ENCODE results near the gene ANKRD36.
"Not testable (repeated sequence)": the region's sequence is repeated elsewhere in the genome, so short reads cannot be mapped to it uniquely, and the experiment has no call there.

Gene ANKRD36

DNA sequence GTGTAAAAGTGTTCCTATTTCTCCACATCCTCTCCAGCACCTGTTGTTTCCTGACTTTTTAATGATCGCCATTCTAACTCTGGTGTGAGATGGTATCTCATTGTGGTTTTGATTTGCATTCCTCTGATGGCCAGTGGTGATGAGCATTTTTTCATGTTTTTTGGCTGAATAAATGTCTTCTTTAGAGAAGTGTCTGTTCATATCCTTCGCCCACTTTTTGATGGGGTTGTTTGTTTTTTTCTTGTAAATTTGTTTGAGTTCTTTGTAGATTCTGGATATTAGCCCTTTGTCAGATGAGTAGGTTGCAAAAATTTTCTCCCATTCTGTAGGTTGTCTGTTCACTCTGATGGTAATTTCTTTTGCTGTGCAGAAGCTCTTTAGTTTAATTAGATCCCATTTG is 16.1 kb downstream of the ANKRD36 start:
- FAIRE-seq = not testable (repeated sequence)

DNA sequence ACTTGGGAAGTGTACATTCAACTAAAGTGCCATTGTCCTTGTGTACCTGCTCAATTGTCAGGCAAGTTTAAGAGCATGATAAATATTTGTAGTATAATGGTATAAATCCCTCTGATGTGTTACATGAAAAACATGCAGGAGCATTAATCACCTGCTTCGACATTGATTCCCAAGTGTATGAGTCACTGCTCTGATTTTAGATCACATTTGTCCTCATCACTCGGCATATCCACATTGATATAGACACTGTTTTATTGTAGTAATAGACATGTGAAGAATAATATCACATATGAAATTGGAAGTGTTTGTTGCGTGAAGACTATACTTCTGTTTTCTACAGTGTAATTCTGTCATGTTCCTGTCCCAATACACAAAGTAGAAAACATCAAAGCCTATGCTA is 31.1 kb downstream of the ANKRD36 start:
- FAIRE-seq = not testable (repeated sequence)

DNA sequence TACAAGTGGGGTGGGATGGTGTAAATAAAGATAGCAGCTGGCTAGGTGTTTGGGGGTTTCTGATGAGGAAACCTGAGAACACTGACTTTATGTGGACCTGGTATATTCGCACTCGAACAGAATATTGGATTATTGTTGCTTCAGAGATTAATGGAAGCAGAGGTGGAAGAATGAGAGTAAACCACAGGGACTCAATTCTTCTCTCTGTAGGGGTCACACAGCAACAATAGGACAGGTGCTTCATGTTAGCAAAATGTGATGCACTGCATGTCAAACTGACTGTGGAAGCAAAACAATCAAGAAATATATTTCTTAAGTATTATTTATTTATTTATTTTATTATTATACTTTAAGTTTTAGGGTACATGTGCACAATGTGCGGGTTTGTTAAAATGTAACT is 53.6 kb downstream of the ANKRD36 start:
- FAIRE-seq = not testable (repeated sequence)

DNA sequence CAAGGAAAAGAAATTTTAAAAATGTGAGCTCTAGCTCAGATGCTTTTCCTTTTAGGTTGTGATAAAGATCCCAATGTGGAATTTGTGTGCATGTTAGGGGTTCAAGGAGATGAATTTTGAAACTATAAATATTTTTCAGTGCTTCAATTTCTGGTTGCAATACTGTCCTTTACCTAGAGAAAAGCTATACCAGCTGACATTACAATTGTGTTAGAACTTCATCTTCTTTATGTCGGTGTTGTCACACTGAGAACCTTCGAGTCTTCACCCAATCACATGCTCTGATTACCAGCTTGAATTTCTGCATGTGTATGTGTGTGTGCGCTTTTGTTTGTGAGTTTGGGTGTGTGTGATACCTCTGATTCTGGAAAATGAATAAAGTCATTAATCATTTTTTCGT is 55.0 kb downstream of the ANKRD36 start:
- FAIRE-seq = not testable (repeated sequence)

DNA sequence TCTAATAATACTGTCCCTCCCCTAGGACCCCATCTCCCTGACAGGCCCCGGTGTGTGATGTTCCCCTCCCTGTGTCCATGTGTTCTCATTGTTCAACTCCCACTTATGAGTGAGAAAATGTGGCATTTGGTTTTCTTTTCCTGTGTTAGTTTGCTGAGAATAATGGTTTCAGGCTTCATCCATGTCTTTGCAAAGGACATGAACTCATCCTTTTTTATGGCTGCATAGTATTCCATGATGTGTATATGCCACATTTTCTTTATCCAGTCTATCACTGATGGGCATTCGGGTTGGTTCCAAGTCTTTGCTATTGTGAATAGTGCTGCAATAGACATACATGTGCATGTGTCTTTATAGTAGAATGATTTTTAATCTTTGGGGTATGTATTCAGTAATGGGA is 55.6 kb downstream of the ANKRD36 start:
- FAIRE-seq = not testable (repeated sequence)

DNA sequence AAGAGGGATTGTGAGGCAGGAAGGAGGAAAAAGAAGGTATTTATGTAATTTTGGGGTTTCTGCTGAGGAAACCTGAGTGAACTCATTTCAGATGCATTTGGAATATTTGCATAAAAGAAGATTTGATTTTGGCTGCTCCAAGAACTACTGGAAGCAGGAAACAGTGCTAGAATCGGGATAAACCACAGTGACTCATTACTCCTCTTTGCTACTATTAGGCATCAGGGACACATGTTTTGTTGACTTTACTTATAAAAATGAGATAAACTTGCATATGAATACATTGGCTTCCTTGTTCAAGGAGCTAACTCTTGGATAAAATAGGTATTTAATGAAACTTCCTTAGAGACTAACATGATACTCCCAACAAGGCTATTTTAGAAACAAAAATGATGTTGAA is 67.4 kb downstream of the ANKRD36 start:
- FAIRE-seq = not testable (repeated sequence)

DNA sequence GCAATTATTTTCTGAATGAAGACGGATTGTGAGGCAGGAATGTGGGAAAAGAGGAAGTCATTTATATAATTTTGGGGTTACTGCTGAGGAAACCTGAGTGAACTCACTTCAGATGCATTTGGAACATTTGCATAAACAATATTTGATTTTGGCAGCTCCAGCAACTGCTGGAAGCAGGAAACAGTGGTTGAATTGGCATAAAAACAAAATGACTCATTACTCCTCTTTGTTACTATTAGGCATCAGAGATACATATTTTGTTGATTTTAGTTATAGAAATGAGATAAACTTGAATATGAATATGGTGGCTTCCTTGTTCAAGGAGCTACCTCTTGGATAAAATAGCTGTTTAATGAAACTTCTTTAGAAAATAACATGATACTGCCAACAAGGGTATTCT is 82.4 kb downstream of the ANKRD36 start:
- FAIRE-seq = not testable (repeated sequence)

DNA sequence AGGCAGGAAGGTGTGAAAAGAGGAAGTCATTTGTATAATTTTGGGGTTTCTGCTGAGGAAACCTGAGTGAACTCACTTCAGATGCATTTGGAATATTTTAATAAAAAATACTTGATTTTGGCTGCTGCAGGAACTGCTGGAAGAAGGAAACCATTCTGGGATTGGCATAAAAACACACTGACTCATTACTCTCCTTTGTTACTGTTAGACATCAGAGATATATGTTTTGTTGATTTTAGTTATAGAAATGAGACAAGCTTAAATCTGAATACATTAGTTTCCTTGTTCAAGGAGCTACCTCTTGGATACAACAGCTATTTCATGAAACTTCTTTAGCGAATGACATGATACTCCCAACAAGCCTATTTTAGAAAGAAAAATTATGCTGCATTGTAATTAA is 84.3 kb downstream of the ANKRD36 start:
- not testable (repeated sequence) for FAIRE-seq

DNA sequence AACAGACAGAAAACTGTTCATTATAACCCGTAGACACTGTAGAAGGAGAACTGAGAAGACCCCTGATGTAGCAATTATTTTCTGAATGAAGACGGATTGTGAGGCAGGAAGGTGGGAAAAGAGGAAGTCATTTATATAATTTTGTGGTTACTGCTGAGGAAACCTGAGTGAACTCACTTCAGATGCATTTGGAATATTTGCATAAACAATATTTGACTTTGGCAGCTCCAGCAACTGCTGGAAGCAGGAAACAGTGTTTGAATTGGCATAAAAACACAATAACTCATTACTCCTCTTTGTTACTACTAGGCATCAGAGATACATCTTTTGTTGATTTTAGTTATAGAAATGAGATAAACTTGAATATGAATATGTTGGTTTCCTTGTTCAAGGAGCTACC is 87.9 kb downstream of the ANKRD36 start:
- not testable (repeated sequence) for FAIRE-seq

DNA sequence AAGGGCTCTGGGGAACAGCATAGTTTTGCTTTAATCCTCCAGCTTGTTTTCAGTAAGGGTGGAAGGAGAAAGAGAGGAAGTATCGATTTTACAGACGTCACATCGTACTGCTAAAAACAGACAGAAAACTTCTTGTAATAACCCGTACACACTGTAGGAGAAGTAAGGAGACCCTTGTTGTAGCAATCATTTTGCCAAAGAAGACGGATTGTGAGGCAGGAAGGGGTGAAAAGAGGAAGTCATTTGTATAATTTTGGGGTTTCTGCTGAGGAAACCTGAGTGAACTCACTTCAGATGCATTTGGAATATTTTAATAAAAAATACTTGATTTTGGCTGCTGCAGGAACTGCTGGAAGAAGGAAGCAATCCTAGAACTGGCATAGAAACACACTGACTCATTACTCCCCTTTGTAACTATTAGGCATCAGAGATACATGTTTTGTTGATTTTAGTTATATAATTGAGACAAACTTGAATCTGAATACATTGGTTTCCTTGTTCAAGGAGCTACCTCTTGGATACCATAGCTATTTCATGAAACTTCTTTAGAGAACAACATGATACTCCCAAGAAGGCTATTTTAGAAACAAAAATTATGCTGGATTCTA is 89.8 kb downstream of the ANKRD36 start:
- FAIRE-seq = not testable (repeated sequence)

DNA sequence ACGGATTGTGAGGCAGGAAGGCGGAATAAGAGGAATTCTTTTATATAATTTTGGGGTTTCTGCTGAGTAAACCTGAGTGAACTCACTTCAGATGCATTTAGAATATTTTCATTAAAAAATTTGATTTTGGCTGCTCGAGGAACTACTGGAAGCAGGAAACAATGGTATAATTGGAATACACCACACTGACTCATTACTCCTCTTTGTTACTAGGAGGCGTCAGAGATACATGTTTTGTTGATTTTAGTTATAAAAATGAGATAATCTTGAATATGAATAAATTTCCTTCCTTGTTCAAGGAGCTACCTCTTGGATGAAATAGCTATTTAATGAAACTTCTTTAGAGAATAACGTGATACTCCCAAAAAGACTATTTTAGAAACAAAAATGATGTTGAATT is 97.4 kb downstream of the ANKRD36 start:
- FAIRE-seq = no peak

DNA sequence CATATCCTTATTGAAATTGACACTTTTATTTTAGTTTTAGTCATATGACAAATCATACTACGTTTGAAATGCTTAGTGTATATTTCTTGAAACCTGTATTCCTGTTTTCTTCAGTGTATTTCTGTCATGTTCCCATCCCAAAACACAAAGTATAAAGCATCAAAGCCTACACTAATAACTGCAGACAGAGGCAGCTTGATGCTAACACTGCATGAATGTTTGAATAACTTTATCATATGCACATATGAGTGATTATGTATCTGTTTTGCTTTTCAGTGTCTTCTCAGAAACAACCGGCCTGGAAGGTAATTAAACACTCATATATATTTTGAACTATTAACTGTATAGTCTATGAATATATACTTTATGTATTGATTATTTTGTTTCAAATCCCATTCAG is 102.1 kb downstream of the ANKRD36 start:
- FAIRE-seq = not testable (repeated sequence)

DNA sequence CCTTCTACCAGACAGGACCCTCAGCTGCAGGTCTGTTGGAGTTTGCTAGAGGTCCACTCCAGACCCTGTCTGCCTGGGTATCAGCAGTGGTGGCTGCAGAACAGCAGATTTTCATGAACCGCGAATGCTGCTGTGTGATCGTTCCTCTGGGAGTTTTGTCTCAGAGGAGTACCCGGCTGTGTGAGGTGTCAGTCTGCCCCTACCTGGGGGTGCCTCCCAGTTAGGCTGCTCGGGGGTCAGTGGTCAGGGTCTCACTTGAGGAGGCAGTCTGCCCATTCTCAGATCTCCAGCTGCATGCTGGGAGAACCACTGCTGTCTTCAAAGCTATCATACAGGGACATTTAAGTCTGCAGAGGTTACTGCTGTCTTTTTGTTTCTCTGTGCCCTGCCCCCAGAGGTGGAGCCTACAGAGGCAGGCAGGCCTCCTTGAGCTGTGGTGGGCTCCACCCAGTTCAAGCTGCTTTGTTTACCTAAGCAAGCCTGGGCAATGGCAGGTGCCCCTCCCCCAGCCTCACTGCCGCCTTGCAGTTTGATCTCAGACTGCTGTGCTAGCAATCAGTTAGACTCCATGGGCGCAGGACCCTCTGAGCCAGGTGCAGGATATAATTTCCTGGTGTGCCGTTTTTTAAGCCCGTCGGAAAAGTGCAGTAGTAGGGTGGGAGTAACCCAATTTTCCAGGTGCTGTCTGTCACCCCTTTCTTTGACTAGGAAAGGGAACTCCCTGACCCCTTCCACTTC is 118.1 kb downstream of the ANKRD36 start:
- FAIRE-seq = not testable (repeated sequence)

DNA sequence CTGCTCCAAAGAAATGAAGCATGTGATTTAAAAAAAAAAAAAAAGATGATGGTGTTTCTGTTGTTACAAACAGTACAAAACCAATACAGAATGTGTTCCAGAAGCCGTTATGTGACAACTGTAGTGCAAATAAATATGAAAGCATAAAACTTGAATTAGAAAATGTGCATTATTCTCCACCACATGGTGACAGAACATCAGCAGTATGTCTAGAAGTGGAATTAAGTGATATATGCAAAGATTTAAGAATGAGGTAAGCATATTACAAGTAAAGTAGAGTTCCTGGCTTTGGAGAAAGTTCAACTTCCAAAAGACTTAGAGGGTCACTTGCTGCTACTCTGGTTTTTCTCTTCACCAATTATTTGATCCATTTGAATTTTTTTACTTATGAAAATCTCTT is 120.0 kb downstream of the ANKRD36 start:
- not testable (repeated sequence) for FAIRE-seq

DNA sequence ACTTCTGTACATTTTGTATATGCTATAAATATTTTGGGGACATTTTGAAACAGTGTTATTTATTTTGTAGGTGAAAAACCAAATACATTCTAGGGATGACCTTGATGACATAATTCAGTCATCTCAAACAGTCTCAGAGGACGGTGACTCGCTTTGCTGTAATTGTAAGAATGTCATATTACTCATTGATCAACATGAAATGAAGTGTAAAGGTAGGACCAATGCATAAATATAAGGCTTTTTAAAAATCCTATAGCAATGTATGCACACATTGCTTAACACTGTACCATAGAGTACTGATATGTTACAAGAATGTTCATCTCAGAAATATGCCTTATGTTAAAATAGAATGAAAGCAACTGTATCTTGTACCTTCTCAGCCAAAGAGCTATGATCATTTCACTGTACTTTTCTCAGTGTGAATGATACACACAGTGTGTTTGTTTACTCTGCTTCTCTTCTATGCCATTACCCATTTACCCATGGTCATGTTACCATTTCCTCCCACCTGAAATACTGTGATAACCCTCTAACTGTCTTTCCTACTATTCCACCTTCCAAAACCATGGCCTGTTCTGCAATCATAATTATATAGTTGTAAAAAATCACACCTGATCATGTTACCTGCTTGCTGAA is 120.8 kb downstream of the ANKRD36 start:
- not testable (repeated sequence) for FAIRE-seq

DNA sequence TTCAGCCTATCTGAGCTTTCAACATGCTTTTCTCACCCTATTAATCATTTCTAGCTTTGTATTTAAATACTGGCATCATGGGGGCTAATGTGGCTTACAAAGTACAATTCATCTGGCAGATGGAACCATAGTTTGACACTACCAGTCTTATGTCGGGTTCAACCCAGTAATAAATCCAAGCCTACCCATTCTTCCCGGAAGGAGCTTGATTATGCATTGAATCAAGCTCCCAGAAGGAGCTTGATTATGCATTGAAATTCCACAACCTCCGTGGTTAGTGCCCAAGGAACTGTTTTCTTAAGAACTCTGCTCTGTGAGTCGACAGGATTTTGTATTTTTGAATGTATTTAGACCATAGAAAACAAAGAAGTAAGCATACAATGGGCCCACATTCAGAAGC is 148.2 kb downstream of the ANKRD36 start:
- not testable (repeated sequence) for FAIRE-seq

DNA sequence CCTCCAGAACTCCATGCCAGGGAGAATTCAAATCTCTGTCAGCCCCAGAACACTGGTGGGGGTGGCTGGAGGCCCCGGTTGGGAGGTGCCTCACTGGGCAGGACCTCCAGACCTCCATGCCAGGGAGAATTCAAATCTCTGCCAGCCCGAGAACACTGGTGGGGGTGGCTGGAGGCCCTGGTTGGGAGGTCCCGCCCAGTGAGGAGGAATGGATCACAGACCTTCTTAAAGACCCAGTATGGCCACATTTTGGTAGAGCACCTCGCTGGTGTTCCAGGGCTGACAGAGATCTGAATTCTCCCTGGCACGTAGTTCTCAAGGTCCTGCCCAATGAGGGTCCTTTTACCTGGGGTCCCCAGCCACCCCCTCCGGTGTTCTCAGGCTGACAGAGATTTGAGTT is 153.5 kb downstream of the ANKRD36 start:
- not testable (repeated sequence) for FAIRE-seq

DNA sequence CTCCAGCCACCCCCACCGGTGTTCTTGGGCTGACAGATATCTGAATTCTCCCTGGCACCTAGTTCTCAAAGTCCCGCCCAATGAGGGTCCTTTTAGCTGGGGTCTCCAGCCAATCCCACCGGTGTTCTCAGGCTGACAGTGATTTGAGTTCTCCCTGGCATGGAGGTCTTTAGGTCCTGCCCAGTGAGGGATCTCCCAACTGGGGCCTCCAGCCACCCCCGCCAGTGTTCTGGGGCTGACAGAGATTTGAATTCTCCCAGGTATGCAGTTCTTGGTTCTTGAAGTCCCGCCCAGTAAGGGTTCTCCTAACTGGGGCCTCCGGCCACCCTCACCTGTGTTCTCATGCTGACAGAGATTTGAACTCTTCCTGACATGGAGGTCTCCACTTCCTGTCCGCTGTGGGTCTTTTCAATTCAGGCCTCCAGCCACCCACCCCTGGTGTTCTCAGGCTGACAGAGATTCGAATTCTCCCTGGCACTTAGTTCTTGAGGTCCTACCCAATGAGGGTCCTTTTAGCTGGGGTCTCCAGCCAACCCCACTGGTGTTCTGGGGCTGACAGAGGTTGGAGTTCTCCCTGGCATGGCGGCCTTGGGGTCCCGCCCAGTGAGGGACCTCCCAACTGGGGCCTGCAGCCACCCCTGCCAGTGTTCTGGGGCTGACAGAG is 154.6 kb downstream of the ANKRD36 start:
- no peak for FAIRE-seq

DNA sequence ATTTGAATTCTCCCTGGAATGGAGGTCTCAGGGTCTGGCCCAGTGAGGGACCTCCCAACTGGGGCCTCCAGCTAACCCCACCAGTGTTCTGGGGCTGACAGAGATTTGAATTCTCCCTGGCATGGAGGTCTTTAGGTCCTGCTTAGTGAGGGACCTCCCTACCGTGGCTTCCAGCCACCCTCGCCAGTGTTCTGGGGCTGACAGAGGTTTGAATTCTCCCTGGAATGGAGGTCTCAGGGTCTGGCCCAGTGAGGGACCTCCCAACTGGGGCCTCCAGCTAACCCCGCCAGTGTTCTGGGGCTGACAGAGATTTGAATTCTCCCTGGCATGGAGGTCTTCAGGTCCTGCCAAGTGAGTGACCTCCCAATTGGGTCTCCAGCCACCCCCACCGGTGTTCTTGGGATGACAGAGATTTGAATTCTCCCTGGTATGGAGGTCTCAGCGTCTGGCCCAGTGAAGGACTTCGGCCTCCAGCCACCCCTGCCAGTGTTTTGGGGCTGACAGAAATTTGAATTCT is 155.2 kb downstream of the ANKRD36 start:
- FAIRE-seq = not testable (repeated sequence)

DNA sequence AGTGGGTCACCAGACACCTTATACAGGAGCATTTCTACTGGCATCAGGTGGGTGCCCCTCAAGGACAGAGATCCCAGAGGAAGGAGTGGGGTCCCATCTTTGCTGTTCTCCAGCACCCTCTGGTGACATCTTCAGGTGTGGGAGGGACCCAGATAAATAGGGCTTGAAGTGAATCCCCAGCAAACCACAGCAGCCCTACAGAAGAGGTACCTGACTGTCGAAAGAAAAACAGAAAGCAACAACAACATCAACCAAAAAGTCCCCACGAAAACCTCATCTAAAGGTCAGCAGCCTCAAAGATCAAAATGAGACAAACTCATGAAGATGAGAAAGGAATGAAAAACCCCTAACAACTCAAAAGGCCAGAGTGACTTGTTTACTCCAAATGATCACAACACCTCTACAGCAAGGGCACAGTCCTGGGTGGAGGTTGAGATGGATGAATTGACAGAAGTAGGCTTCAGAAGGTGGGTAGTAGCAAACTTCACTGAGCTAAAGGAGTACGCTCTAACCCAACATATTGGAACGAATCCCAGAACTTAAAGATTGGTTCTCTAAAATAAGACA is 163.4 kb downstream of the ANKRD36 start:
- not testable (repeated sequence) for FAIRE-seq

DNA sequence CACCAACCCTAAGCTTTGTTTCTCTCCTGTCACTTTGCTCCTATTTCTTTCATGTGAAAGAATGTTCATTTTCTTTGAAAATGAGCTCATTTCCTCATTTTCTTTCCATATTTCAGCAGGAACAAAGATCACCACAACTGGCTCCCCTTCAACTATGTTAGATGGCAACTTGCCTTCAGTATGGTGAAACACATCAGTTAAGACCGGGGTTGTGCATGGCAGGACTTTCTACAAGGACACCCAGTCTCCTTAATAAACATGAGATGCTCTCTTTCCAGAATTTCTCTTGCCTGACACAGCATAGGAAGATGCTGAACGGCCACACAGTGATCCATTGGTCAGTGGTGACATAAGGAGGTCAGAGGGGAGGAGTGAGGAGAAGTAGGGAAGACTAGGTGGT is 172.2 kb downstream of the ANKRD36 start:
- FAIRE-seq = not testable (repeated sequence)

DNA sequence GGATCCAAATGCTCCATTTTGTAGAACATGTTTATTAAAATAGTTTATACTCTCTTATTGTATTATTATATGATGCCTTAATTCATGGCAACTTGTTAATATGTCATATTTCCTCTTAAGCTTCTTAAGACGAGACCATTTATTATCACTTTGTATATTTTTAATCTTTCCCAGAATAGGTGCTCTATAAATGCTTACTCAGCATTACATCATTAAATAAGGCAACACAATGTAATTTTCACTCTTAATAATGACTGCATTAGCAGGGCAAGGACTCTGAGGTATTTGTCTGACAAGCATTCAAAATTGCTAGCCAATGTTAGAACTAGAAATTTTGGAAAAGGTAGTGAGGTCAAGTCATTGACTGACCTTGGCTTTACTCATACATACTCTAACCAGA is 180.7 kb downstream of the ANKRD36 start:
- not testable (repeated sequence) for FAIRE-seq

Data from TTC549 (cell line).